ENCODE measurements around the gene MAD1L1. TPM values are rescaled to one million over a fixed set of nuclear protein-coding genes. Genes with fewer than 3 reads are reported as not detected.

MAD1L1 gene
- total and polyA plus RNA-seq, 2 of the 13 experiments (the other 11 are each of a cell fraction or from before 2014, with no cell fraction given) = 17.4 to 64.7 TPM

- TF ChIP-seq ZBTB39 (CRISPR knock-in tag; IDR thresholded peaks at IDR 0.05) (no peak), NFAT5 (CRISPR knock-in tag; IDR thresholded peaks at IDR 0.05) (no peak), MEIS1 (CRISPR knock-in tag; IDR thresholded peaks at IDR 0.05; ENCODE audit: borderline replicate concordance) (no peak), ZNF749 (CRISPR knock-in tag; IDR thresholded peaks at IDR 0.05; ENCODE audit: borderline replicate concordance) (no peak), ZC3H4 (CRISPR knock-in tag; IDR thresholded peaks at IDR 0.05; ENCODE audit: borderline replicate concordance) (no peak)
Observed at GRCh38 chr7:2199956-2200583, 32.7 kb downstream of the MAD1L1 start (continued).

Measured in HepG2 (cell line).